Fibroblast of skin of left quadriceps (primary cell): ENCODE data around the gene TREH.
"Not testable (repeated sequence)": the region's sequence is repeated elsewhere in the genome, so short reads cannot be mapped to it uniquely, and the experiment has no call there.

Source experiments
- DNase-seq, 2 experiments: peaks; one replicate each; pipeline ENCODE4 v3.0.0-alpha.2; 2013; ENCODE audit warnings: low read depth in 2 of 2

Gene TREH

GRCh38 chr11:118628861-118629549 lies 50.4 kb downstream of the TREH start:
- DNase-seq: no peak

GRCh38 chr11:118628432-118628831 lies 51.0 kb downstream of the TREH start:
- DNase-seq: no peak

GRCh38 chr11:118628031-118628430 lies 51.4 kb downstream of the TREH start:
- DNase-seq: no peak

- no peak for DNase-seq
These were observed 51.9 kb downstream of the TREH start for GRCh38 chr11:118627566-118627965.

- no peak for DNase-seq
These were observed 53.5 kb downstream of the TREH start for GRCh38 chr11:118625976-118626375.

DNA sequence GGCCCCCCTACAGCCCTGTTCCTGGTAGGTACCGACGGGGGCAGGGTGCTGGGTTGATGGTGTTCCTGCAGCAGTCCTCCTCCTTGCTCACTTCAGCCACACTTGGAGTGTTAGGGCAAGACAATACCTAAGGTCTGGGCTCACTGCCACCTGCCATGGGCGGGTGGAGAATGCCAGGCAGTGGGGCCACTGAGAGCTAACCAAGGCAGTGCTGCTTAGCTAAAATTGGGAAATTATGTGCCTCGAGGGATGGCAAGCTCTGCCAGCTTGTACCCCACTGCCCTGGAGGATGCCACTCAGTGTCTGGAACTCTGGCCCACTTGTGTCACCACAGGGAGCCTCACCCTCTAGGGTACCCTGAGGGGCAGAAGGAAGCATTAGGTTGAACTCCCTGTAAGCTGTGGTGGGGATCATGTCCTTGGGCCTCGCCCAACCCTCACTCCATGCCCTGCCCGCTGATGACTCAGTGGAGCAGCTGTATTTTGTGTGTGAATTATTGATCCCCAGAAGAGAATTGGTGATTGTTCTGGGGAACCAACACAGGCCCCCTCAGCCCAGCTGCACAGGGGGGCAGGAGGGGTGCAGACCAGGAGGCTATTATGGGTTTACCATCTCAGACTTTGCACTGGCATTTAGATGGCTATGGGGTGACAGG lies 54.3 kb downstream of the TREH start:
- DNase-seq: no peak

GRCh38 chr11:118623269-118623655 lies 56.2 kb downstream of the TREH start:
- DNase-seq: no peak

DNA sequence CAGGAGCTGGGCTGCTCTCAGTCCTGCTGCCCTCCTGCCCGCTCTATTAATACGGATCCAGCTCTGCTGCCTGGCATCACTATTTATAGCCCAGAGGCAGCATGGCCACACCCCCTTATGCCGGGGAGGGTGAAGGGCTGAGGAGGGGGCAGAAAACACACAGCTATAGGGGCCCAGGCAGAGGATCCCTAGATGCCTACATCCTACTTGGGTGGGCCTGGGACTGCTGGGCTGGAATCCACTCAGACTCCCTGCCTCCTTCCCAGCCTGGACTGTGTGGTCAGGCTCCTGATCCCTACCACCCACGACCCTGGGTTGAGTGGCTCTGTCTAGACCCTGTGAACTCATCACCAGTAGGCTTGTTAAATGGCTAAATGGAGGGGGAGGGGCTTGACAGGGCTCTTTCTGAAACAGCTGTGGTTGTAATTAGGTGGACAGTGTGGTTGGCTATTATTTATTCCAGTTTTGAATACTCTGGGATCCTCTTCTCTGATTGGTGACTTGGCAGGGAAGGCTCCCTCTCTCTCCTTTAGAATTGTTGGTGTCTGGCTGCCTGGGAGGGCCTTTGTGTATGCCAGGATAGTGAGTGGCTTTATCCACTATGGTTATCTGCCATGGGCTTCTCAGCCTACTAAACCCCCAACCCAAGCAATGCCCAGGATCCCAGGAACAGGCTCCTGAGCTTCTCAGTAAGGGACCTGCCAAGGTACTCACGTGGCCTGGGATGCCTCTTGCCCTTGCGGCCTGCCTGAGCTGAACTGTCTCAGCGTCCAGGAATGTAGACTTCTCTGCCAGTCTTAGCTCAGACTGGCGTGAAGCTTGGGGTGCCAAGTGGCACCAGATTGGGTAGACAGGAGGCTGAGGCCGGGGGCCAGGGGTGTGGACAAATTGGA lies 56.8 kb downstream of the TREH start:
- DNase-seq: no peak

GRCh38 chr11:118621784-118622375 lies 57.6 kb downstream of the TREH start:
- no peak for DNase-seq

DNA sequence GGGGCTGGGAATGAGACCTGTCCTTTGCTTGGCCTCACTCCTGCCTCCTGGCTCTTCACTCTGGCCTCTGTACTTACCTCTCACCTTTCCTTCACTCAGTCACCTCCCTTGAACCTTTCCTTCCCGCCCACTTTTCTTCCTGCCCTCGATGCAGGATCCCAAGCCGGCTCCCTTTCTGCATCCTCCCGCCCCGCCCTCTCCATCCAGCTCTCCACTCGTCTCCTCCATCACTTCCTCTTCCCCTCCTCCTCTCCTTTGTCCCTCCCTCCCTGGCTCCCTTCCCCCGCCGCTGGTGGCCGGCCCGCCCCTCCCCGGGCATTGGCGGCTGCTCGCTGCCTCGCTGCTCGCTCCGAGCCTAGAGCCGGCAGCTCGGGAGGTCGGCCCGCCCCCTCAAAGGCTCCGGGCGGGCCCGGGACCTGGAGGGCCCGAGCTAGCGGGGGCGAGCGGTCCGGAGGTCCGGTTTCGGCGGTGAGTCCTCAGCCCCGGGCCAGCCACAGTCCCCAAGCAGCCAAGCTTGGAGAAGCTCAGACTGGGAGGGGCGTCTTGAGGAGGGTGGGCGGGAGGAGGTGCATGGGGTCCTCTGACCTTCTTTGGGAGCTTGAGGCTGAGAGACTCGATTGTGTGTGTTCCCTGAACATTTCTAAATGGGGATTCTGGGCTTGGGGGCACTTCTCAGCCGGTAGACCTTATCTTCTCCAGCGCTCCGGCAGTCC lies 58.2 kb downstream of the TREH start:
- DNase-seq: peak; percentile 76 to 77

- no peak for DNase-seq
These were observed 58.9 kb downstream of the TREH start for GRCh38 chr11:118620529-118621070.

DNA sequence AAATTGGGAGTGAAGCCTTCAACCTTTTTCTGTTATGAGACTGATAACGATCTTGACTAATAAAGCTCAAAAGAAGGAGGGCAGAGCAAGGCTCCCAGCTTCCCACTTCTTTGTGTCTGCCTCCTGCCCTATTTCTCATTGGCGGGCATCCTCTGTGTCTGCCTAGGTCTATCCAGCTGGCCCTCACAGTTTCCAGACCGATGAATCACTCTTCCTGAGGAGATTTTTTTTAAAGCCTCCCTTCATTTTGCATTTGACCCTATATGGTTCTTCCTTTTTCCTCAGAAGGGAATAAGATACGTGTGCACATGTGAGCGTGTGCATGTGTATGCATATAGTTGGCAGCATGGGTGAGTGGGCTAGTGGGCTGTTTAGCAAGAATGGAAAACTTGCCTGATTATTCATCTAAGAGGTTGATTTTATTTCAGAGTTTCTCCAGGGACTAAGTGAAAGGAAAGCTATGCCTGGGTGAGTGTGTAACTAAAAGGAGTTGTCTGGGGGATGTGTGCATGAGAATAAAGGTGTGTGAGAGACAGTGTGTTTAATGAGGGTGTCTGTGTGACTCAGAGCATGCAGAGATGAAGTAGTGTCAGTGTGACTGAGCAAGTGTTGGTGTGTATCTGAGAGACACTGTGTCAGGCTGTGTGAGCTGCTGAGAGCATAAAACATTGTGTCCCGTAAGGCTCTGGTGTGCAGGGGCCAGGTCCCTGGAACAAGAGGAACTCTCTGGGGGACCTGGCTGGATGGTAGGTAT lies 59.8 kb downstream of the TREH start:
- peak; percentile 94 for DNase-seq

- DNase-seq: no peak
These were observed 60.5 kb downstream of the TREH start for GRCh38 chr11:118618991-118619375.

- DNase-seq: no peak
These were observed 61.1 kb downstream of the TREH start for GRCh38 chr11:118618115-118618990.

GRCh38 chr11:118615976-118616371 lies 63.5 kb downstream of the TREH start:
- no peak for DNase-seq

GRCh38 chr11:118615282-118615975 lies 64.0 kb downstream of the TREH start:
- DNase-seq: no peak

- DNase-seq: no peak
These were observed 64.9 kb downstream of the TREH start for GRCh38 chr11:118614511-118614910.

- no peak for DNase-seq
These were observed 67.1 kb downstream of the TREH start for GRCh38 chr11:118612378-118612777.

- DNase-seq: not testable (repeated sequence)
These were observed 68.0 kb downstream of the TREH start for GRCh38 chr11:118611433-118611795.
